Ovary (tissue), 3 donors: Measurements from ENCODE around the gene ZNF436.

Experiments used
- EP300 ChIP-seq: sonication (generic); formaldehyde crosslinking; IDR thresholded peaks from one replicate; pipeline ENCODE4 v1.6.1; 2017; ENCODE audit warnings: antibody characterized with exemption
- POLR2A ChIP-seq: fragments of 450-650 bp; IDR thresholded peaks from one replicate; pipeline ENCODE4 v1.6.1; 2017; ENCODE audit warnings: antibody characterized with exemption, mild to moderate bottlenecking, moderate library complexity
- TF ChIP-seq, protein P1 (sequence below), 3 donors: fragments of 450-650 bp in 2 of 3; fragments of 200-600 bp in 1 of 3; IDR thresholded peaks; one replicate each; pipeline versions ENCODE4 v1.5.1 to v1.8.0; 2016 to 2022; ENCODE audit warnings: antibody characterized with exemption in 3 of 3, mild to moderate bottlenecking in 1 of 3
- donor health status: DM: no; HTN: no; CAD: no.

DNA sequence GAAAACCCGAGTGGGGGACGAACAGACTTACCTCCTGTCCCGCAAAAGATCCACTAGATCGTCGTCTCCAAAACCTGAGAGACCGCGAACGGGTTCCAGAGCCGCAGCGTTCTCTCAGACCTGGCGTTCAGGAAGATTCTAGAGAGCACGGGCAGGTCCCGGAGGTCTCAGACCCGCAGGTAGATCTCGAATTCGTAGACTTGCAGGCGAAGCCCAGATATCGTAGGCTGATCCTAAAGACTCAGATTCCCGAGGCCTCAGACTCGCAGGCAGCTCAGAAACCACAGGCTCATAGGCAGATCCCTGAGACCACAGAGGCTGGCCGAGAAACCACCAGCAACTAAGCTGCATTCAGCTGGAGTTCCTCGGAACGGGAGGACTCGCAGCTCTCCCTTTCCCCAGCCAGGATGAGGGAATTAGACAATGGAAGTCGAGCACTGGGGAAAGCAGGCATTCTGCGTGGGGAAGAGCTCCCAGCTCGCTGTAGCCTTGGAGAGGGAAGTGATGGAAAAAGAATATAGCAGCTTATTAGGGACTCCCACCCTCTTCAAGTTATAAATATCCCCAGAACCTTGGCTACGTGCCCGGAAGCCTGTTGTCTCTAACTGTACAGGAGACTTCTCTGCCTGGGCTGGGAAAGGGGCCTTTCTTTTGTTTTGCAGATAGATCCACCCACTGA, at the start of gene ZNF436:
- TF ChIP-seq, protein P1, sequence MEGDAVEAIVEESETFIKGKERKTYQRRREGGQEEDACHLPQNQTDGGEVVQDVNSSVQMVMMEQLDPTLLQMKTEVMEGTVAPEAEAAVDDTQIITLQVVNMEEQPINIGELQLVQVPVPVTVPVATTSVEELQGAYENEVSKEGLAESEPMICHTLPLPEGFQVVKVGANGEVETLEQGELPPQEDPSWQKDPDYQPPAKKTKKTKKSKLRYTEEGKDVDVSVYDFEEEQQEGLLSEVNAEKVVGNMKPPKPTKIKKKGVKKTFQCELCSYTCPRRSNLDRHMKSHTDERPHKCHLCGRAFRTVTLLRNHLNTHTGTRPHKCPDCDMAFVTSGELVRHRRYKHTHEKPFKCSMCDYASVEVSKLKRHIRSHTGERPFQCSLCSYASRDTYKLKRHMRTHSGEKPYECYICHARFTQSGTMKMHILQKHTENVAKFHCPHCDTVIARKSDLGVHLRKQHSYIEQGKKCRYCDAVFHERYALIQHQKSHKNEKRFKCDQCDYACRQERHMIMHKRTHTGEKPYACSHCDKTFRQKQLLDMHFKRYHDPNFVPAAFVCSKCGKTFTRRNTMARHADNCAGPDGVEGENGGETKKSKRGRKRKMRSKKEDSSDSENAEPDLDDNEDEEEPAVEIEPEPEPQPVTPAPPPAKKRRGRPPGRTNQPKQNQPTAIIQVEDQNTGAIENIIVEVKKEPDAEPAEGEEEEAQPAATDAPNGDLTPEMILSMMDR (IDR thresholded peaks at IDR 0.05) = no peak
- TF ChIP-seq EP300 (no peak), POLR2A (peak; percentile 55)
